Measurements from ENCODE around the gene NAP1L1.

NAP1L1 gene

GRCh38 chr12:76083904-76084862 is at the start of gene NAP1L1:
Gene NAP1L1 (minus strand): TSS chr12:76084685. CDS start chr12:76074219, 10,466 bp downstream.
- in situ Hi-C loops (cut with HindIII; ENCODE audit: low sequenced_read_pairs): no loop called here

- in situ Hi-C loops (cut with HindIII; ENCODE audit: low sequenced_read_pairs): no loop called here
These were observed 43.1 kb upstream of the NAP1L1 start for GRCh38 chr12:76127588-76127987.

- in situ Hi-C loops (cut with HindIII; ENCODE audit: low sequenced_read_pairs): no loop called here
These were observed 40.0 kb upstream of the NAP1L1 start for GRCh38 chr12:76124456-76124855.

GRCh38 chr12:76123259-76124212 is 39.1 kb upstream of the NAP1L1 start:
- in situ Hi-C loops (cut with HindIII; ENCODE audit: low sequenced_read_pairs): no loop called here

GRCh38 chr12:76119887-76120286 is 35.4 kb upstream of the NAP1L1 start:
- in situ Hi-C loops (cut with HindIII; ENCODE audit: low sequenced_read_pairs): no loop called here

GRCh38 chr12:76117751-76118150 is 33.3 kb upstream of the NAP1L1 start:
- in situ Hi-C loops (cut with HindIII; ENCODE audit: low sequenced_read_pairs): no loop called here

GRCh38 chr12:76117067-76117691 is 32.7 kb upstream of the NAP1L1 start:
- in situ Hi-C loops (cut with HindIII; ENCODE audit: low sequenced_read_pairs): no loop called here

- in situ Hi-C loops (cut with HindIII; ENCODE audit: low sequenced_read_pairs): no loop called here
These were observed 29.6 kb upstream of the NAP1L1 start for GRCh38 chr12:76113800-76114757.

GRCh38 chr12:76111209-76111749 is 26.8 kb upstream of the NAP1L1 start:
- in situ Hi-C loops (cut with HindIII; ENCODE audit: low sequenced_read_pairs): no loop called here

- in situ Hi-C loops (cut with HindIII; ENCODE audit: low sequenced_read_pairs): no loop called here
These were observed 25.4 kb upstream of the NAP1L1 start for GRCh38 chr12:76109879-76110278.

- in situ Hi-C loops (cut with HindIII; ENCODE audit: low sequenced_read_pairs): no loop called here
These were observed 23.9 kb upstream of the NAP1L1 start for GRCh38 chr12:76108356-76108755.

GRCh38 chr12:76106631-76107030 is 22.1 kb upstream of the NAP1L1 start:
- in situ Hi-C loops (cut with HindIII; ENCODE audit: low sequenced_read_pairs): no loop called here

- in situ Hi-C loops (cut with HindIII; ENCODE audit: low sequenced_read_pairs): no loop called here
These were observed 19.5 kb upstream of the NAP1L1 start for GRCh38 chr12:76103958-76104357.

- in situ Hi-C loops (cut with HindIII; ENCODE audit: low sequenced_read_pairs): no loop called here
These were observed 17.4 kb upstream of the NAP1L1 start for GRCh38 chr12:76101739-76102385.

GRCh38 chr12:76096079-76096646 is 11.7 kb upstream of the NAP1L1 start:
- in situ Hi-C loops (cut with HindIII; ENCODE audit: low sequenced_read_pairs): no loop called here

- in situ Hi-C loops (cut with HindIII; ENCODE audit: low sequenced_read_pairs): no loop called here
These were observed 10.3 kb upstream of the NAP1L1 start for GRCh38 chr12:76094754-76095153.

- in situ Hi-C loops (cut with HindIII; ENCODE audit: low sequenced_read_pairs): no loop called here
These were observed 6.8 kb upstream of the NAP1L1 start for GRCh38 chr12:76091246-76091754.

GRCh38 chr12:76085520-76085868 is 1.0 kb upstream of the NAP1L1 start:
- in situ Hi-C loops (cut with HindIII; ENCODE audit: low sequenced_read_pairs): no loop called here

Data from endothelial cell of hepatic sinusoid (primary cell).